PFSK-1 (cell line): ENCODE measurements around the gene LONP2.

ENCODE experiments used
- POLR2AphosphoS5 ChIP-seq: IDR thresholded peaks from 2 replicates; pipeline ENCODE4 v1.6.1; 2012; ENCODE audit warnings: low read depth, mild to moderate bottlenecking, control low read depth, low read length, moderate library complexity
- SIN3A ChIP-seq: IDR thresholded peaks from 2 replicates; pipeline ENCODE4 v1.6.1; 2012; ENCODE audit warnings: mild to moderate bottlenecking, low read length, moderate library complexity, borderline replicate concordance; ENCODE audit not compliant: insufficient read depth

DNA sequence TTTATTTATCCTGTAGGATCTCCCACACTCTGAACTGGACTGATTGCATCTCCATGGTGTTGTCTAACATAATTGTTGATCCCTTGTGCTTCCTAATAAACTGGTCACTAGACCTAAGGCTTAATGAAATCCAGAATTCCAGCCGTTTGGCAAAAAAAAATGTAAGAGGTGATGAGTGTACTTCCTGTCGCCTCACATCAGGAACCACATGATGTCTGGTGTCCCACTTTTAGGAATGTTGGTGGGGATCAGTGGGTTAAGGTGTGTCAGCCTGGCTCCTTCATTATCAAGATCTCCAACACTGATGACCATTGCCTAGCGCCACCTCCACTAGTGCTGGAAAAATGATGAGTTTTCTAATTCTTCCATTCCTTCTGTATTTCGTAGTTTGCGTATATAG lies 18.6 kb upstream of the LONP2 start:
- no peak for TF ChIP-seq POLR2AphosphoS5
- no peak for TF ChIP-seq SIN3A
